SK-N-SH treated with all-trans-retinoic acid at 6 μM for 48 hours (cell line): ENCODE measurements around the gene TVP23A.

ENCODE experiments used
- ATAC-seq: fragments of 200-7000 bp; cut with Tn5 transposase; 3 replicates; pipeline ENCODE4 v1.9.1; 2020; ENCODE audit warnings: mild to moderate bottlenecking, moderate library complexity
- ARNTL ChIP-seq: fragments of 450-650 bp; formaldehyde crosslinking; IDR thresholded peaks from 2 replicates; pipeline ENCODE4 v1.5.0; 2020; ENCODE audit warnings: low read depth, mild to moderate bottlenecking, moderate library complexity, borderline replicate concordance
- BACH2 ChIP-seq: fragments of 250-450 bp; sonication (Bioruptor Pico); IDR thresholded peaks from 2 replicates; pipeline ENCODE4 v1.9.0; 2021; ENCODE audit warnings: mild to moderate bottlenecking, borderline replicate concordance
- ESRRG ChIP-seq: fragments of 250-450 bp; sonication (Bioruptor Pico); IDR thresholded peaks from 2 replicates; pipeline ENCODE4 v1.6.1; 2021; ENCODE audit warnings: mild to moderate bottlenecking
- GLIS3 ChIP-seq: fragments of 250-450 bp; sonication (Bioruptor Pico); IDR thresholded peaks from 2 replicates; pipeline ENCODE4 v1.5.0; 2020; ENCODE audit warnings: mild to moderate bottlenecking, moderate library complexity
- ISL1 ChIP-seq: fragments of 250-450 bp; sonication (Bioruptor Pico); IDR thresholded peaks from 2 replicates; pipeline ENCODE4 v2.1.2; 2022; ENCODE audit warnings: mild to moderate bottlenecking, moderate library complexity
- PPARA ChIP-seq: fragments of 250-450 bp; sonication (Bioruptor Pico); IDR thresholded peaks from 2 replicates; pipeline ENCODE4 v1.5.0; 2020; ENCODE audit warnings: mild to moderate bottlenecking, borderline replicate concordance
- RARB ChIP-seq: fragments of 250-450 bp; sonication (Bioruptor Pico); IDR thresholded peaks from 2 replicates; pipeline ENCODE4 v1.8.0; 2021; ENCODE audit warnings: mild to moderate bottlenecking, moderate library complexity
- SNAI2 ChIP-seq: fragments of 250-450 bp; sonication (Bioruptor Pico); IDR thresholded peaks from 2 replicates; pipeline ENCODE4 v1.5.0; 2020; ENCODE audit warnings: mild to moderate bottlenecking, moderate library complexity
- TCF4 ChIP-seq: fragments of 250-450 bp; sonication (Bioruptor Pico); IDR thresholded peaks from 2 replicates; pipeline ENCODE4 v1.8.0; 2021; ENCODE audit warnings: mild to moderate bottlenecking, moderate library complexity, borderline replicate concordance
- TOX ChIP-seq: fragments of 250-450 bp; sonication (Bioruptor Pico); IDR thresholded peaks from 2 replicates; pipeline ENCODE4 v1.8.0; 2021; ENCODE audit warnings: mild to moderate bottlenecking, moderate library complexity, borderline replicate concordance
- ZC3H10 ChIP-seq: fragments of 250-450 bp; sonication (Bioruptor Pico); IDR thresholded peaks from 2 replicates; pipeline ENCODE4 v1.5.1; 2021; ENCODE audit warnings: mild to moderate bottlenecking, moderate library complexity
- ZFP30 ChIP-seq: fragments of 450-650 bp; formaldehyde crosslinking; IDR thresholded peaks from 2 replicates; pipeline ENCODE4 v1.5.0; 2022; ENCODE audit warnings: mild to moderate bottlenecking, moderate library complexity
- ZNF565 ChIP-seq: fragments of 450-650 bp; formaldehyde crosslinking; conservative IDR thresholded peaks from 2 replicates; pipeline ENCODE4 v1.5.0; 2020; ENCODE audit warnings: low read depth, mild to moderate bottlenecking, moderate library complexity
- ZNF8 ChIP-seq: fragments of 450-650 bp; formaldehyde crosslinking; IDR thresholded peaks from 2 replicates; pipeline ENCODE4 v1.5.0; 2020; ENCODE audit warnings: mild to moderate bottlenecking, moderate library complexity
- TF ChIP-seq, protein P1 (sequence below): fragments of 250-450 bp; sonication (Bioruptor Pico); IDR thresholded peaks from 2 replicates; pipeline ENCODE4 v1.5.1; 2020; ENCODE audit warnings: low read depth, mild to moderate bottlenecking, moderate library complexity
- TF ChIP-seq, protein P2 (sequence below): fragments of 250-450 bp; sonication (Bioruptor Pico); IDR thresholded peaks from 2 replicates; pipeline ENCODE4 v1.8.0; 2020; ENCODE audit warnings: mild to moderate bottlenecking, moderate library complexity, borderline replicate concordance
- TF ChIP-seq, protein P3 (sequence below): fragments of 250-450 bp; sonication (Bioruptor Pico); IDR thresholded peaks from 2 replicates; pipeline ENCODE4 v1.5.1; 2021; ENCODE audit warnings: mild to moderate bottlenecking, moderate library complexity
- TF ChIP-seq, protein P4 (sequence below): fragments of 250-450 bp; sonication (Bioruptor Pico); IDR thresholded peaks from 2 replicates; pipeline ENCODE4 v1.8.0; 2021; ENCODE audit warnings: low read depth, mild to moderate bottlenecking, moderate library complexity, borderline replicate concordance

TVP23A gene

DNA sequence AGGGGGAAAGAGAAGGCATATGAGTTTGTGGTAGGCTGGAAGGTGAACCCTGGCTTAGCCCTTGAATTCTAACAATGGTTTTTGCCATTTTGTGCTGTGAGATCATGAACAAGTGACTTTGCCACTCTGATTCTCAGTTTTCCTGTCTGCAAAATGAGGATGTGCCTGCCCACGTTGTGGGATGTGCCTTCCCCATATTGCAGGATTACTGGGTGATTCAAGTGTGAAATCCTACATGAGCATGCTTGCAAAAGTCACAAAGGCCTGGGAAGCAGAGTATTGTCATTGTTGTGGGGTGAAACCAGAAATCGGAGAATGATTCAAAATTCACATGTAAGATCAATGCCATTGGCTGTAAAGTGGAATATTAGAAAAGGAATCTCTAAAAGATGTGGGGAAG lies 28.6 kb upstream of the TVP23A start:
- TF ChIP-seq ARNTL (CRISPR knock-in tag) = no peak
- no peak for TF ChIP-seq ZNF565 (CRISPR knock-in tag)
- TF ChIP-seq, protein P1, sequence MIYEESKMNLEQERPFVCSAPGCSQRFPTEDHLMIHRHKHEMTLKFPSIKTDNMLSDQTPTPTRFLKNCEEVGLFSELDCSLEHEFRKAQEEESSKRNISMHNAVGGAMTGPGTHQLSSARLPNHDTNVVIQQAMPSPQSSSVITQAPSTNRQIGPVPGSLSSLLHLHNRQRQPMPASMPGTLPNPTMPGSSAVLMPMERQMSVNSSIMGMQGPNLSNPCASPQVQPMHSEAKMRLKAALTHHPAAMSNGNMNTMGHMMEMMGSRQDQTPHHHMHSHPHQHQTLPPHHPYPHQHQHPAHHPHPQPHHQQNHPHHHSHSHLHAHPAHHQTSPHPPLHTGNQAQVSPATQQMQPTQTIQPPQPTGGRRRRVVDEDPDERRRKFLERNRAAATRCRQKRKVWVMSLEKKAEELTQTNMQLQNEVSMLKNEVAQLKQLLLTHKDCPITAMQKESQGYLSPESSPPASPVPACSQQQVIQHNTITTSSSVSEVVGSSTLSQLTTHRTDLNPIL (CRISPR knock-in tag) = no peak
- TF ChIP-seq, protein P2, sequence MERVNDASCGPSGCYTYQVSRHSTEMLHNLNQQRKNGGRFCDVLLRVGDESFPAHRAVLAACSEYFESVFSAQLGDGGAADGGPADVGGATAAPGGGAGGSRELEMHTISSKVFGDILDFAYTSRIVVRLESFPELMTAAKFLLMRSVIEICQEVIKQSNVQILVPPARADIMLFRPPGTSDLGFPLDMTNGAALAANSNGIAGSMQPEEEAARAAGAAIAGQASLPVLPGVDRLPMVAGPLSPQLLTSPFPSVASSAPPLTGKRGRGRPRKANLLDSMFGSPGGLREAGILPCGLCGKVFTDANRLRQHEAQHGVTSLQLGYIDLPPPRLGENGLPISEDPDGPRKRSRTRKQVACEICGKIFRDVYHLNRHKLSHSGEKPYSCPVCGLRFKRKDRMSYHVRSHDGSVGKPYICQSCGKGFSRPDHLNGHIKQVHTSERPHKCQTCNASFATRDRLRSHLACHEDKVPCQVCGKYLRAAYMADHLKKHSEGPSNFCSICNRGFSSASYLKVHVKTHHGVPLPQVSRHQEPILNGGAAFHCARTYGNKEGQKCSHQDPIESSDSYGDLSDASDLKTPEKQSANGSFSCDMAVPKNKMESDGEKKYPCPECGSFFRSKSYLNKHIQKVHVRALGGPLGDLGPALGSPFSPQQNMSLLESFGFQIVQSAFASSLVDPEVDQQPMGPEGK (CRISPR knock-in tag) = no peak
- no peak for TF ChIP-seq BACH2
- no peak for TF ChIP-seq TOX (CRISPR knock-in tag)
- no peak for TF ChIP-seq SNAI2
- TF ChIP-seq ISL1 (CRISPR knock-in tag) = no peak
- no peak for TF ChIP-seq ESRRG
- TF ChIP-seq, protein P3, sequence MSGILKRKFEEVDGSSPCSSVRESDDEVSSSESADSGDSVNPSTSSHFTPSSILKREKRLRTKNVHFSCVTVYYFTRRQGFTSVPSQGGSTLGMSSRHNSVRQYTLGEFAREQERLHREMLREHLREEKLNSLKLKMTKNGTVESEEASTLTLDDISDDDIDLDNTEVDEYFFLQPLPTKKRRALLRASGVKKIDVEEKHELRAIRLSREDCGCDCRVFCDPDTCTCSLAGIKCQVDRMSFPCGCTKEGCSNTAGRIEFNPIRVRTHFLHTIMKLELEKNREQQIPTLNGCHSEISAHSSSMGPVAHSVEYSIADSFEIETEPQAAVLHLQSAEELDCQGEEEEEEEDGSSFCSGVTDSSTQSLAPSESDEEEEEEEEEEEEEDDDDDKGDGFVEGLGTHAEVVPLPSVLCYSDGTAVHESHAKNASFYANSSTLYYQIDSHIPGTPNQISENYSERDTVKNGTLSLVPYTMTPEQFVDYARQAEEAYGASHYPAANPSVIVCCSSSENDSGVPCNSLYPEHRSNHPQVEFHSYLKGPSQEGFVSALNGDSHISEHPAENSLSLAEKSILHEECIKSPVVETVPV = no peak
- TF ChIP-seq ZC3H10 (CRISPR knock-in tag) = no peak
- no peak for TF ChIP-seq ZNF8 (CRISPR knock-in tag)
- TF ChIP-seq RARB (CRISPR knock-in tag) = no peak
- TF ChIP-seq, protein P4, sequence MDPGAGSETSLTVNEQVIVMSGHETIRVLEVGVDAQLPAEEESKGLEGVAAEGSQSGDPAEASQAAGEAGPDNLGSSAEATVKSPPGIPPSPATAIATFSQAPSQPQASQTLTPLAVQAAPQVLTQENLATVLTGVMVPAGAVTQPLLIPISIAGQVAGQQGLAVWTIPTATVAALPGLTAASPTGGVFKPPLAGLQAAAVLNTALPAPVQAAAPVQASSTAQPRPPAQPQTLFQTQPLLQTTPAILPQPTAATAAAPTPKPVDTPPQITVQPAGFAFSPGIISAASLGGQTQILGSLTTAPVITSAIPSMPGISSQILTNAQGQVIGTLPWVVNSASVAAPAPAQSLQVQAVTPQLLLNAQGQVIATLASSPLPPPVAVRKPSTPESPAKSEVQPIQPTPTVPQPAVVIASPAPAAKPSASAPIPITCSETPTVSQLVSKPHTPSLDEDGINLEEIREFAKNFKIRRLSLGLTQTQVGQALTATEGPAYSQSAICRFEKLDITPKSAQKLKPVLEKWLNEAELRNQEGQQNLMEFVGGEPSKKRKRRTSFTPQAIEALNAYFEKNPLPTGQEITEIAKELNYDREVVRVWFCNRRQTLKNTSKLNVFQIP (CRISPR knock-in tag) = no peak
- TF ChIP-seq ZFP30 (CRISPR knock-in tag) = no peak
- TF ChIP-seq TCF4 (CRISPR knock-in tag) = no peak
- TF ChIP-seq GLIS3 (CRISPR knock-in tag) = no peak
- no peak for ATAC-seq

DNA sequence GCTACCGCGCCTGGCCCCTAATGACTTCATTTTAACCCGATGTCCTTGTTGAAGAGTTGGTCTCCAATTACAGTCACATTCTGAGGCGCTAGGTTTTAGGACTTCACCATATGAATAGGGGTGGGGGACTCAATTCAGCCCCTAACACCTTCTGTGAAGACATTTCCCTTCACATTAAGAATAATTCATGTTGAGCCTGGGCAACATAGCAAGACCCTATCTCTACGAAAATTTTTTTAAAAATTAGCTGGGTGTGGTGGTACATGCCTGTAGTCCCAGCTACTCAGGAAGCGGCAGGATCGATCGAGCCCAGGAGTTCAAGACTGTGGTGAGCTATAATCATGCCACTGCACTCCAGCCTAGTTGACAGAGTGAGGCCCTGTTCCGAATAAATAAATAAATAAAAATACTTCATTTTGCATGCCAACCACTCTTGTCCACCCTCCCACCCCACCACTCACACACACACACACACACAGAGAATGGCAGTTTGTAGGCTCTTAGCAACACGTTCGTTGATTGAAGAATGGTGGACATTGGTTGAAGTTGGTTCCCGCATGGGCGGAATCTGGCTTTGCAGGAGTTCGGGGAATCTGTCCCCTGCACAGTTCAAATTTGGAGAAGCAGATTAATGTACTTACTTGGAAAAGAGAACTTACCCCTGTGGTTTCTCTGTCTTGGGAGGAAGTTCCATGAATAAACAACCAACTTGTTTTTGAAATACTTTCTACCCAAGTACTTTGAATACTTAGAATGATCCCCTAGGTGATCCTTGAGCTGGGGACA lies 27.8 kb upstream of the TVP23A start:
- TF ChIP-seq PPARA (CRISPR knock-in tag) (no peak), ZNF8 (CRISPR knock-in tag) (no peak), ZC3H10 (CRISPR knock-in tag) (no peak), SNAI2 (no peak), RARB (CRISPR knock-in tag) (no peak), ESRRG (no peak), ISL1 (CRISPR knock-in tag) (no peak), TCF4 (CRISPR knock-in tag) (no peak), ZNF565 (CRISPR knock-in tag) (no peak)
- TF ChIP-seq, protein P2 (CRISPR knock-in tag) = no peak
- TF ChIP-seq, protein P4 (CRISPR knock-in tag) = no peak
- TF ChIP-seq, protein P3 = no peak
- ATAC-seq = no peak
